NCI-H1417 treated with DMSO at 0.1 percent for 48 hours (cell line): Measurements from ENCODE around the gene CDK18.
A peak's percentile ranks its signal among the peaks of the same experiment; 100 is the strongest.

ENCODE experiments used
- DNase-seq: peaks from one replicate; lab custom pipeline; 2025; lab: John Stamatoyannopoulos, UW

Gene CDK18

DNA sequence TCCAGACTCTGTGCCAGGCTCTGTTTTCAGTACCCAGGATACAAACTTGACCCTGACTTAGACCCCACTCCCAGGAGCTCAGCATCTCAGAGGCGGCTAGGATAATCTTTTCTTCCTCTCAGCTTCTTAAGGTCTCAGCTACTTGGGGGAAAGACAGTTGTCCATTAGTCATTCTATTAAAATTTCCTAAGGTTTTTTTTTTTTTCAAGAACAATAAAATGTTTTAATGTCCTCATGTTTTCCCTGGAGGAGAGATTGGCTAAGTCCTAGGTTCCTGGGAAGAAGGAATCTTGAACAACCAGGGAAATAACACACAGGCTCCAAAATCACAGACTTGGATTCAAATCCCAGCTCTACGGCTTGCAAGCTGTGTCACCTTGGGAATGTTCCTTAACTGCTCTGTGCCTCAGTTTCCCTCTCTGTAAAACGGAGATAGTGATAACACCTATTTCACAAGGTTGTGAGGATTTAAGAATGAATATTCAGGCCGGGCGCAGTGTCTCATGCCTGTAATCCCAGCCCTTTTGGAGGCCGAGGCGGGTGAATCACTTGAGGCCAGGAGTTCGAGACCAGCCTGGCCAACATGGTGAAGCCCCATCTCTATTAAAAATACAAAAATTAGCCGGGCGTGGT lies 33.0 kb downstream of the CDK18 start:
- no peak for DNase-seq

DNA sequence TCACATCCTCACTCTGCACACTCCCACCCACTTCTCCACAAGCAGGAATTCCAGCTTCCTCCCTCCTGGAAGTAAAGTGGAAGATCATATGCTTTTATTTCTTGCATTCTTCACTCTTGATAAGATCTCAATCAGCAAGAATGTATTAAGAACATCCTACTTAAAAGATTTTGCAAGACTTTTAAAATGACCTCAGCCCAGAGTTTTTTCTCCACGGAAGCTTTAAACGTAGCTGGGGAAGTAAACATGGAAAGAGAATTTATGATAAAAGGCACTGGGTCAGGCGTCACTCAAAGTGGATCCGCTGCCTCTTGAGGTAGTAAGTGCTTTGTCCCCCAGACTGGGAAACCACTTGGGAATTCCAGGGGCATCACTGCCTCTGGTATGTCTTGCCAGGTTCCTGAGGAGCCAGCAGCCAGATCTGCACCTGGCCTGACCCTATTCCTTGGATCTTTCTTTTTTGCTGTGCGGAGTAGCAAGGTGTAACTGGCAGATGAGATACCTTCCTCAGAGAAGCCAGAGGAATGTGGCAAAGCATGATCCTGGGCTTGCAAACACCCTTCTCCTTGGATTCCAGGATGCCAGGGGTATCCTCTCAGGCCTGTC lies 33.9 kb downstream of the CDK18 start:
- no peak for DNase-seq

DNA sequence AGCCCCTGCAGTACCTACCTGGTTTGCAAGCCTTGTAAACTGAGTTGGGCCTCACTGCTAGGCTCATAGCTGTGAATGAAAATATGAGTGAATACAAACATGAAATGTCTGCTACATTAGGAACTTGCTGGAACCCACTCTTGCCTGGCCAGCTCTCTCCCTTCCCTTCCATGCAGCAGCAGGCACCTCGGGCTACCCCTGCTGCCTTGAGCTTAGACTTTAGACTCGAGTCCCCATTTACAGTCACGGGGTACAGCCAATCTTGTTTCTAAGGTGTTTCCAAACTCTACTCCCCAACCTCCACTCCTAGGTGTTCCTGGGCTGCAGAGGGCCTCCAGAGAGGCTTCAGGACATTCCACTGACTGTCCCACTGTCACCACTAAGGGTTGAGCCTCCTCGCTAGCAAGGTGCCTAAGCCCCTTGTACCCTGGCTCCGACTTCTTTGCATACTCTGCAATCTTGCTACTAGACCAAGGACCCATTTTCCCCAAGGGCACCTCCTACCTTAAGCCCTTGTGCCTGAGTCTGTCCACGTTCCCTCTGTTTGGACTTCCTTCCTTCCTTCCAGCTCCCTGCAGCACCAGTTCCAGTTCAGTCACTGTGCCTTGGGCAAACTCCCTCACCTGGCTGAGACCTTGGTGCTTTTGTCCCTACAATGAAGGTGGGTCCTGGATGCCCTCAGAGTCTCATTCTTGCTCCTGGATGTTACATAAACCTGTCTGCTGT lies 36.9 kb downstream of the CDK18 start:
- DNase-seq, result no peak

DNA sequence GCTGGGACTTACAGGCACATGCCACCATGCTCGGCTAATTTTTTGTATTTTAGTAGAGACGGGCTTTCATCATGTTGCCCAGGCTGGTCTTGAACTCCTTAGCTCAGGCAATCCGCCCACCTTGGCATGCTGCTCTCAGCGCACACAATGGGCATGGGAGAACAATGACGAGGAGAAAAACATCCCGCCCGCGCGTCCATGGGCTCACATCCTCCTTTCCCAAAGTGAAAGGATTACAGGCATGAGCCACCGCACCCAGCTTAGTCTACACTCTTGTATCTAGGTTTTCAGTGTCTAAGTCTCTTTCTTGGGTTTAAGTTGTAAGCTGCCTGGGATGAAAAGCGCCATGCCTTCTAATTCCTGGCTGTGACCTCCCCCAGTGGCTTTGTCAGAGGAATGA lies 37.9 kb downstream of the CDK18 start:
- DNase-seq, result no peak

DNA sequence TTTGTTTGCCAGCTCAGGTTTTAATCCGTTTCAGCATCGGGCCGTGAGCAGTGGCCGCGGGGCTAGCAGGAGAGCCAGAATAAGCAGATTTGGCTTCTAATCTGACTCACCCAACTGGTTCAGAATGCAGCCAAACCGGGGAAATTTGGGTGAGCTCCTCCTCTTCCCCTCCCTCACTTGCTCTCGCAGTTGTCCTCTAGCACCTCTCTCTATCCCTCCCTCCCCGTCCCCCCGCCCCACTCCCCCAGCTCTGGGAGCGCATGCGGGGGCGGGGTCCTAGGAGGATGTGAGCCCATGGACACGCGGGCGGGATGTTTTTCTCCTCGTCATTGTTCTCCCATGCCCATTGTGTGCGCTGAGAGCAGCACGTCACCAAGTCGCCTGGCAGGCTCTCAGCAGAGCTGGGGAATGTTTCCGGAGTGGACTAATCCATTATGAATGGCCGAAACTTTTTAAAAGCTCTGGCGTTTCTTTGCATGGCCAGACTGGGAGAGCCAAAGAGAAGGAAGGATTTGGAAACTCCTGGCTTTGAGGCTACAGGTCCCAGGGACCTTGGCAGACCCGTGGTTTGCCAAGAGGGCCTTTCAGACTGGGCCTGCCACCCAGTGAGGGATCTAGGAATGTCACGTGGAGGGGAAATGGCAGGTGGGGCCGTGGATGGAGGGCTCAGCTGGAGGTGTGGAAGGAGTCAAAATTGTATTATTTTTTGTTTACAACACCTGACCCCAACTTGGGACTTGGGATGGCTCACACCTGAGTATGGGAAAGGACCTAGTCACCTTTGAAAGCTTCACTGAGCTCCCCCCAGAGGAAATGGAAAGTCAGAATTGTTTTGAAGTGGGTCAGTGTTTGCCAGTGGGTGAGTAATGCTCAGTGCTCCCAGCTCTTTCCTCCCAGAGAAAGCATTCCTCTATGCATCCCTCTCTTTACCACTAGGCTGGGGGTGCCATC lies 39.2 kb downstream of the CDK18 start:
- DNase-seq, result peak; percentile 25

DNA sequence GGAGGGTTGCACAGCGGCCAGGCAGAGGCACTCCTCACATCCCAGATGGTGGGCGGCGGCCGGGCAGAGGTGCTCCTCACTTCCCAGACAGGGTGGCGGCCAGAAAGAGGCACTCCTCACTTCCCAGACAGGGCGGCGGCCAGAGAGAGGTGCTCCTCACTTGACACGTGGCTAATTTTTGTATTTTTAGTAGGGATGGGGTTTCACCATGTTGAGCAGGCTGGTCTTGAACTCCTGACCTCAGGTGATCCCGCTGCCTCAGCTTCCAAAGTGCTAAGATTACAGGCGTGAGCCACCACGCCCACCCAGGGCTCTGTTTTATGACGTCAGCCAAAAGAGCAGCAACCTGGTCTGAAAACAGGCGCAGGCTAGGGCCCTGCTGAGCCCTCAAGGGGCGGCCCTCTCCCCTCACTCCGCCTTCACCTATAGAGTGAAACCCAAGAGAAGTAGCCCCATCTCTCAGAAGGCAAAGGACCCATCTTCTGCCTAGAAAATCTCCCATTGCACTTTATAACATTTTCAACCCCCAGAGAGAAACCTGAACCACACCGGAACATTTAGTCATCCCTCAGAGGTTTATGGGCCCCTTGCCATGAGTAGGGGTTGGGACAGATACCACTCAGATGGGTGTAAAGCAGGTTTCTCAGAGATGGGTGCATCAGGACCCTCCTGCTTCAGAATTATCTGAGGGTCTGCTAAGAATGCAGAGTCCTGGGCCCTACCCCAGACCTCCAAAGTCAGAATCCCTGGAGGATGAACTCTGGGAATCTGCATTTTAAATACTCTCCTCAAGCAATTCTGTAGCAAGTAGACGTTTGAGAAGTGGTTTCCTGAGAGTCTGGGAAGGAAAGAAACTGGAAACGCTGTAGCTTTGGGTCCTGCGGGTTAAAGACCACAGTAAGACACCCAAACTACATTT lies 40.8 kb downstream of the CDK18 start:
- DNase-seq, result no peak

DNA sequence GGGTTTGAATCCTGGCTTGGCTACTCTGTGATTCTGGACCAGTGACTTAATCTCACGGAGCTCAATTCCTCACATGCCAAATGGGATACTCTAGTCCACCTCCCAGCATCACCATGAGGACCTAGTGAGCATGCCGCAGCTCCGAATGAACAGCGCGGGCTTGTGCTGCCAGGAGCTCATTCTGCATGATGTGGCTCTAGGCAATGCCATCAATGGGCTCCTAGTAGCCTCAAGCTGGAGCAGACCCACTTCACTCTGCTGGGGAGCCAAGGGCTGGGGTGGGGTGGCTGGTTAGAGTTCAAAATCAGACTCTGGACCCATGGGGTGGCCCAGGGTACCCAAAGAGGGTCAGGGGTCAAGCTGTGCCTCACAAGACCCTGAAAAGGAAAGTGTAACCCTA lies 41.5 kb downstream of the CDK18 start:
- DNase-seq, result no peak

DNA sequence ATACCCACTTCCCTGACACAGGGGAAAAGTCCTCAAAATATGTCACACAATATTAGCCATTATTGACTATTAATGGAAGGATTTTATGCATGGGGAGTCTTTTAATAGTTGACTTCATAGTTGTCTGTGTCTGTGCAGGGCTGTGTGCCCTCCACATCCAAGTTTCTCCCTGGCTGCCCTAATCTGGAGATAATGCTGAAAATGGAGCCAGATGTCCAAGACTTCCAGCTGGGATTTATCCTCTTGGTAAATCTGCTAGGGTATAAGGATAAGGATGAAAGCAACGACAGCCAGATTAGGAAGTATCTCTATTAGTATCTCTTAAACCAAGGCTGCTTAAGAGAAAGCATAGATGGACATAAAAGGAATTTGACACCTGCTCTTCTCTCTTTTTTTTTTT lies 42.1 kb downstream of the CDK18 start:
- DNase-seq, result no peak

DNA sequence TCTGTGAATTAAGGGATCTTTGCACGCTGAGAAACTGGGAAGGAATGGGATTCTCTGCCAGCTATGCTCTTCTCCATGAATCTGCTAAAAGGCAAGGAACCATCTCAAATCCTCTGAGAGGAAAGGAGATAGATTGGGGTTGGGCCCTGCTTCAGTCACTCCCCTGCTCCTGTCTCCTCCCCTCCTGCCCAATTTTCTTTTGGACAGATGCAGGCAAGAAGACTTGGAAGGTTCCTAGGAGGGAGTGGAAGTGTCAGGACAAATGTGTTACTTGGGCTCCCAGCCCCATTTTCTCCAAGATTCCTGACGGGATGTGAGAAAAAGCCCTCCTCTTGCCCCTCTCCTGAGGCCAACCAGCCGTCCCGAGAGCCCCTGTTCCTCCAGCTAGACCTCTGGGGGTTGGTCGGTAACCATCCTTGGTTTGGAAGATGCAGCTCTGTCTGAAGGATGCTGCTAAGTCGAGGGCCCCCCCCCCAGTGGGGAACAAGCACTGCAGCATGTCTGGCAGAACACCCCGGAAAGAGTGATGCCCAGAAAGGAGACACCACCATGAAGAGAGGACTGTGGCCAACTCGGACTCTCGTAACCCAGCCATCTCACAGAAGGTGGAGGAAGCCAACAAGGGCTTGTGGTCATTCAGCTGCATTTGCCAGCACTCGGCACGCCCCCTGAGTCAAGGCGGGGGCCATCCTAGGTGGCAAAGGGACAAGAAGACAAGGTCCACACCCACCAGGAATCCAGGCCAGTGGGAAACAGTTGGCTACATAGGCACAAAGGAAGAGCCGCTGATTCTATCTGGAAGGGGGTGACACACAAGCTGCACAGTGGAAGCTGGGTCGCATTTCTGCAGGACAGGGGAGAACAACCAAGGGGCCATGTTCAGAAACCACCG lies 43.7 kb downstream of the CDK18 start:
- no peak for DNase-seq

DNA sequence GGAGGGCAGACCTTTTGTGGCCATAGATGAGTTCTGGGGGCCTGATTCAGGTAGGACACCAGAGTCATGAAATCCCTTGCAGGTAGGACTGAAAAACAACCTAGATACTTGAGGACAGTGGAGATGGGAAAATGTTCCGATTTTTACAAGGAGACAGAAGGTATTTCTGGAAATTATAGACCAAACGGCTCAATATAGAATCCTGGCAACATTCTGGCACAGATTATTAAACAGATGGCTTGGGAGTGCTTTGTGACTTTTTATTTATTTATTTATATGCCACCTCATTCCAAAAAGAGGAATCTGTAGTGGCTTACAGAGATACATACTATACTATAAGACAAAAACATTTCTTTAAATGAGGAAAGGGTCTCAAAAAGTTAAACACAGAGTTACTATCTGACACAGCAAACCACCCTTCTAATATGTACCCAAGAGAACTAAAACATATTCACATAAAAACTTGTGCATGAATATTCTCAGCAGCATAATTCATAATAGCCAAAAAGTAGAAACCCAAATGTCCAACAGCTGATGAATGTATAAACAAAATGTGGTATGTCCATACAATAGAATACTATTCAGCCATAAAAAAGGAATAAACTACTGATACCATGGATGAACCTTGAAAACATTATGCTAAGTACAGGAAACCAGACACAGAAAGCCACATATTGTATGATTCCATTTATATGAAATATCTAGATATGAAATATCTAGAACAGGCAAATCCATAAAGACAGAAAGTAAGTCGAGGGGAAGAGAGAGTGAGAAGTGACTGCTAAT lies 49.8 kb downstream of the CDK18 start:
- no peak for DNase-seq

DNA sequence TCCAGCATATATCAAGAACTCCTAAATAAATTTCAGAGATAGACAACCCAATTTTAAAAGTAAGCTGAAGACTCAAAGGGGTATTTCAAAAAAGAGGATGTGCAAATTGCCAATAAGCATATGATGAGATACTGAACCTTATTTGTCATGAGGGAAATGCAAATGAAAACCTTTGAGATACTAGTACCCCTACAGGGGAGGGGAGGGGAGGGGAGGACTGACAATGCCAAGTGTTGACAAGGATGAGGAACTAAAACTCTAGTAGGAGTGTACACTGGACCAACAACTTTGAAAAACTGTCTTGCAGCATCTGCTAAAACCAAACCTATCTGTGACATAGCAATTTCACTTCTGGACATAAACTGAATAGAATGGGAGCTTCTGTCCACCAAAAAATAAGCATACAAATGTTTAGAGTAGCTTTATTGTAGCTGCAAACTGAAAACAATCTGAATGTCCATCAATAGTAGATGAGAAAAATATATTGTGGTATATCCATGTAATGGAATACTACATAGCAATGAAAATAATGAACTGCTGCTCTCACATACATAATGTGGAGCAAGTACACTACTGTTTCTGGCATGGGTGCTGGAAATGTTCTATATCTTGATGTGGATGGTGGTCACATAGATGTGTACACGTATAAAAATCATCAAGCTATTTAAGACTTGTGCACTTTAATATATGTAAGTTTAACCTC lies 57.2 kb downstream of the CDK18 start:
- no peak for DNase-seq

DNA sequence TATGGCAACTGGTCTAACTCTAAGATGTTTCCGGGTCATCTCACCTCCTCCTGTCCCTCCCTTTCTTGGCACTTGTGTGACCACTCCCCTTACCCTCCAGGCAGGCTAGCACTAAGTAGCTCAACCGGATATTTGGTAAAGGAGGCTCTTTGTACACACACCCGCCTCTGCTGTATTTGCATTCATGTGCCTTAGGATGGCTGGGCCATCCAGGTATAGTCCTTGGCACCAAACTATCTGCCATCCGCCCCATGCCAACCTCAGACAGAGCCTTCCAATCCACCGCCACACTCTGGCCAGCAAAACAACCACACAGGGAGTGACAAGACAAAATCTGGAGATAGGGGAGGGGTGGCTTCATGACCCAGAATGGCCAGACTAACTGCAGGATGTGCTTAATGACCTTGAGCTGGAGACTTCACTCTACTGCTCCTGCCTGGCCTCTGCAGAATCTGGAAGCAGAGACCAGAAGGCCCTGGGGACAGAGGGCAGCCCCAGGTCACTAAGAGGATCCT lies 59.5 kb downstream of the CDK18 start:
- no peak for DNase-seq

DNA sequence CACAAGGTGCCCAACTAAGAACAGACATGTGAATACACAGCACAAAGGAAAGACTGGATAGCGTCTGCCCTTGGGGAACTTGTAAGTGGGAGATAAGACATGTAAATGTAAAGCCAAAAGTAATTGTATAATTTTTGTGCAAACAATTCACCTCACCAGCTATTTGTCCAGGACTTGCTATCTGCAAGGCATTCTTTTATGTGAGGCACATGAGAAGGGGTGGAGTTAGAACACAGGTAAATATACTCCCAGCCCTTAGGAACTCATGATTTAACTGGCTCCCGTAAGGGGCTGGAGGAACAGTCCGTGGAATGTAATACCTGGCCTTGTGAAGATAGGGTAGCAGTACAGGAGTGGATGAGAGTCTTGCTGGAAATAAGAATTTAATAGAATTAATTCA lies 61.3 kb downstream of the CDK18 start:
- DNase-seq, result no peak

DNA sequence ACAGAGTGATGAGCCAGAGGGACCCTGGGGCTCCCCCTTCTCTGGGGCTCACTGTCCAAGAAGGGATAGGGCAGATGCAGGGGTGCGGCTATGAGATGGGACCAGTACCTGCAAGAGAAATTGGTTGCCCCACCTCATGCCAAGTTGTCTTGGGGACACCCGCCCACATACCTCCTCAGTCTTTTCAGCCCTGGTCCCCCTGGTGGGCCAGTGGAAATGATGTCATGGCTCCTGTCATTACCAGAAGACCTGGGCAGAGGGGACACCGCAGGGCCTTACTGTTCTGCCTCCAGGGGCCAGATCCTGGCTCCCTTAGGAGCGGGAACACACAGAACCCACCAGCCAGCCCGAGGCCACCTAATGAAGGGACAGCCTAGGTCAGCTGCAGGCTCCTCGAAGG lies 63.2 kb downstream of the CDK18 start:
- no peak for DNase-seq

DNA sequence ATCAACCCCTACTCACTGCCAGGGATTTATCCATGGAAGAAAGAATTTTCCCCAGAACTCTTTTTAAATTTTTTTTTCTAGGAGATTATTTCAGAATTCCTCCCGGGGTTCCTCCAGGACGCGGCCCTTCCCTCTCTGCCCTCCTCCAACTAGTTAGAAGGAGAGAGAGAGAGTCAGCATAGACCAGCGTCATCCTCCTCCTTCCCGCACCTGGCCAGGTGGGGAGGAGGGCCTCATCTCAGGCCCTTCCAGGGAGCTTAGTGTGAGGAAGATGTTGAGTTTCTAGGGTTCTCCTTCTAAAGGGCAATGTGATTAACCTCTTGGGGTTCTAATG lies 63.6 kb downstream of the CDK18 start:
- no peak for DNase-seq

DNA sequence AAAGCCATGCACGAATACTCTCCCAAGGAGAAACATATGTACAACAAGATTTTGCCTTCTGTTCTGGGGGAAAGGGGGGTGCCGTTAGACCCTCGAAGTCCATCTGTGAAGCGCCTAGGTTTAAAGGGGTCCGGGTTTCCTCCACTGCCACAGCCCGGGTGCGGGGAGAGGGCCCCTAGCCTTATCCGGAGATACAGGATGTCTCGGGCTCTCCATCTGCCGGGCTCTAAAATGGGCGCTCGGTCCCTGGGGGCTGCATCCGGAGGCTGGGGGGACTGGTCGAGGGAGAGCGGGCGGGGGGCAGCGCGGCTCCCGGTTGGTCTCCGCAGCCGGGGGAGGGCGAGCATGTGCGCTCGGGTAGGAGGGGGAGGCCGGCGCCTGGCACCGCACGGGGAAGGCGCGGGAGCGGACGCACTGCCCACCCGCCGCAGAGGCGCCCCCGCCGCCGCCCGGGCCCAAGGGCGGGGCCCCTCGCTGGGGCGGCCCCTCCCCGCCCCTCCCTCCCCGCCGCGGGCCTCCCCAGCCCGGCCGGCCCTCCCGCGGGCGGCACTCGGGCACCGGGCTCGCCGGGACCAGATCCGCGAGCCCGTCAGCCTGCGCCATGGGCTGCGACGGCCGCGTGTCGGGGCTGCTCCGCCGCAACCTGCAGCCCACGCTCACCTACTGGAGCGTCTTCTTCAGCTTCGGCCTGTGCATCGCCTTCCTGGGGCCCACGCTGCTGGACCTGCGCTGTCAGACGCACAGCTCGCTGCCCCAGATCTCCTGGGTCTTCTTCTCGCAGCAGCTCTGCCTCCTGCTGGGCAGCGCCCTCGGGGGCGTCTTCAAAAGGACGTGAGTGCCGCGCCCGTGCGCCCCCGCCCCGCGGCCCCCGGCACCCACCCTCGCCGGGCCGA lies 64.2 kb downstream of the CDK18 start:
- no peak for DNase-seq

DNA sequence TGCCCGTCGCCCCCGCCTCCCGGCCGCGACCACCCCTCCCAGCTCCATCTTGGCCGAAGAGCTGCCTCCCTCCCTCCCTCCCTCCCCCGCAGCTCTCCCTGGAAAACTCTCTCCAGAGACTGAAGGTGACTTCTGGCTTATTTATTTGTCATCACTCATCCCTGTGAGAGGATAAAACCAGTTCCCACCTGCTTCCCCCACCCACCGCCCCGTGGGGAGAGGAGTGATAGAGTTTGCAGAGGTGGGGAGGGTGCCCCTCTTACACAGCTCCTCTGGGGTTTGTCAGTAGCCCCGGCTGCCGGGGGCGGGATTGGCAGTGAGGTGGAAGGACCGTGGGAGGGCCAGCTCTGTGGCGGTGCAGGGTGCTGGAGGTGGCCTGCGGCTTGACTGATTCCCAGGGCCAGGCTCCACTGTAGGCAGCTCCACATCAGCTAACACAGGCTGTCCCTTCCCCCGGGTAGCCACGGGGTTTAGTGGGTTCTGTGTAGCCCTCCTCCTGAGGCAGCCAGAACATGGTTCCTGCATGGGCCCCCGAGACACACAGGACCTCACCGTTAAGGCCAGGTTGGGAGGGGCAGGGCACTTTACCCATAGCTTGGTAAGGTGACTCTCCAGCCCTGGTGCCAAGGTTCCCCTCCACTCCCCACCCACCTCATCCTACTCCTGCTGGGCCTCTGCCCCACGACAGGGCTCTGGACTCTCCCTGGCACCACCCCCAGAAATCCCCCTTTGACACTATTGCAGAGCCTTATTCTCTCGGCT lies 65.1 kb downstream of the CDK18 start:
- DNase-seq, result no peak
